CD14-positive monocyte (primary cell): ENCODE measurements around the gene TFPI2. TPM values are rescaled to one million over a fixed set of nuclear protein-coding genes. Genes with fewer than 3 reads are reported as not detected.

ENCODE experiments used
- DNase-seq, 3 donors: peaks; one replicate each; pipeline ENCODE4 v3.0.0-alpha.2; 2011 to 2022
- H2AFZ ChIP-seq: 2 replicates; pipeline ENCODE4 v1.6.0; 2012; ENCODE audit warnings: mild to moderate bottlenecking, low read depth, low read length, inconsistent platforms; ENCODE audit not compliant: insufficient read depth, poor library complexity, severe bottlenecking
- H3K27ac ChIP-seq, 2 donors: 1 replicate in 1 of 2; 2 replicates in 1 of 2; pipeline ENCODE4 v1.5.1; 2012 to 2013; ENCODE audit warnings: low read length in 2 of 2, control low read depth in 1 of 2, inconsistent platforms in 1 of 2, low read depth in 1 of 2, mild to moderate bottlenecking in 1 of 2
- H3K27me3 ChIP-seq, 2 donors: one replicate each; pipeline versions ENCODE4 v1.6.0 to v1.6.1; 2011 to 2013; ENCODE audit warnings: low read length in 2 of 2; ENCODE audit not compliant: control insufficient read depth in 2 of 2, insufficient read depth in 2 of 2
- H3K36me3 ChIP-seq, 2 donors: replicated peaks in 1 of 2; 1 replicate in 1 of 2; 2 replicates in 1 of 2; pipeline versions ENCODE4 v1.5.1 to v1.6.1; 2012 to 2013; ENCODE audit warnings: low read length in 2 of 2, control low read depth in 1 of 2, inconsistent platforms in 1 of 2, mild to moderate bottlenecking in 1 of 2; ENCODE audit not compliant: insufficient read depth in 2 of 2, control insufficient read depth in 1 of 2
- H3K4me1 ChIP-seq, 2 donors: 1 replicate in 1 of 2; 2 replicates in 1 of 2; pipeline versions ENCODE4 v1.5.1 to v1.6.1; 2012 to 2013; ENCODE audit warnings: low read length in 2 of 2, control low read depth in 1 of 2, inconsistent platforms in 1 of 2, mild to moderate bottlenecking in 1 of 2, moderate library complexity in 1 of 2; ENCODE audit not compliant: insufficient read depth in 2 of 2, control insufficient read depth in 1 of 2
- H3K4me2 ChIP-seq: replicated peaks from 2 replicates; pipeline ENCODE3; 2012; ENCODE audit warnings: low read length, moderate library complexity, mild to moderate bottlenecking; ENCODE audit not compliant: poor library complexity, severe bottlenecking; ENCODE audit errors: extremely low read depth
- H3K4me3 ChIP-seq, 3 experiments: fragments of 200-600 bp in 1 of 3; sonication (generic) in 1 of 3; replicated peaks in 1 of 3; 1 replicate in 2 of 3; 2 replicates in 1 of 3; pipeline ENCODE4 v1.5.1; 2011 to 2013; ENCODE audit warnings: low read length in 3 of 3, mild to moderate bottlenecking in 3 of 3, control low read depth in 2 of 3, low read depth in 2 of 3, inconsistent platforms in 1 of 3, moderate library complexity in 1 of 3
- H3K79me2 ChIP-seq: 2 replicates; pipeline ENCODE4 v1.6.0; 2012; ENCODE audit warnings: mild to moderate bottlenecking, control low read depth, inconsistent platforms, low read length, moderate library complexity; ENCODE audit not compliant: insufficient read depth
- H3K9ac ChIP-seq: 2 replicates; pipeline ENCODE4 v1.6.0; 2017; ENCODE audit warnings: low read length, mild to moderate bottlenecking; ENCODE audit not compliant: insufficient read depth, poor library complexity, severe bottlenecking
- H3K9me3 ChIP-seq, 2 donors: replicated peaks in 1 of 2; 1 replicate in 1 of 2; 2 replicates in 1 of 2; pipeline versions ENCODE4 v1.5.1 to v1.6.1; 2012 to 2013; ENCODE audit warnings: low read length in 2 of 2, control low read depth in 1 of 2; ENCODE audit not compliant: control insufficient read depth in 1 of 2, insufficient read depth in 1 of 2
- H4K20me1 ChIP-seq: 2 replicates; pipeline ENCODE4 v1.6.0; 2012; ENCODE audit warnings: mild to moderate bottlenecking, low read length, control low read depth, moderate library complexity; ENCODE audit not compliant: insufficient read depth
- H3K27ac Mint-ChIP-seq, 7 donors: one replicate each; pipeline ENCODE4 v1.8.0; 2020; ENCODE audit warnings: mild to moderate bottlenecking in 7 of 7, mixed read lengths in 7 of 7, moderate library complexity in 6 of 7, inconsistent platforms in 2 of 7
- H3K27me3 Mint-ChIP-seq, 3 donors: one replicate each; pipeline ENCODE4 v1.8.0; 2021 to 2022; ENCODE audit warnings: low read depth in 3 of 3, mild to moderate bottlenecking in 3 of 3, mixed read lengths in 3 of 3, moderate library complexity in 3 of 3, inconsistent platforms in 1 of 3
- H3K36me3 Mint-ChIP-seq, 2 donors: one replicate each; pipeline ENCODE4 v1.8.0; 2020; ENCODE audit warnings: mixed read lengths in 2 of 2, inconsistent platforms in 1 of 2, mild to moderate bottlenecking in 1 of 2
- H3K4me1 Mint-ChIP-seq: one replicate; pipeline ENCODE4 v1.8.0; 2020; ENCODE audit warnings: mild to moderate bottlenecking, mixed read lengths
- H3K4me3 Mint-ChIP-seq, 2 donors: one replicate each; pipeline ENCODE4 v1.8.0; 2020; ENCODE audit warnings: mild to moderate bottlenecking in 2 of 2, mixed read lengths in 2 of 2, moderate library complexity in 1 of 2
- H3K9me3 Mint-ChIP-seq, 7 donors: one replicate each; pipeline ENCODE4 v1.8.0; 2020 to 2022; ENCODE audit warnings: mixed read lengths in 7 of 7, mild to moderate bottlenecking in 6 of 7, moderate library complexity in 6 of 7, inconsistent platforms in 2 of 7
- WGBS: methylation state at CpG from one replicate; pipeline ENCODE4 v1.1.5; 2013; ENCODE audit warnings: missing lambda C conversion rate; ENCODE audit not compliant: insufficient coverage; 5-methylcytosine and 5-hydroxymethylcytosine counted together
- intact Hi-C, 2 donors: fragments of 100-400 bp; cut with micrococcal nuclease; formaldehyde crosslinking; loops; one replicate each; pipeline versions ENCODE4 v1.15.0 to v1.15.1; 2023
- polyA plus RNA-seq, 3 donors: library from polyadenylated mRNA; depleted of rRNA in 1 of 3; unstranded in 2 of 3; stranded (reverse) in 1 of 3; fragments of 300-500 nt in 2 of 3; fragments of >200 nt in 1 of 3; fragmentation: Illumina TruSeq in 2 of 3; gene quantifications; 1 replicate in 2 of 3; 2 replicates in 1 of 3; pipeline ENCODE4 v1.2.3, GENCODE V29; 2012 to 2021
- TF ChIP-seq, protein P1 (sequence below): fragments of 200-600 bp; IDR thresholded peaks from one replicate; pipeline ENCODE4 v1.8.0; 2022; ENCODE audit warnings: antibody characterized with exemption, mild to moderate bottlenecking

Gene TFPI2
- polyA plus RNA-seq, 3 donors, result not detected

DNA sequence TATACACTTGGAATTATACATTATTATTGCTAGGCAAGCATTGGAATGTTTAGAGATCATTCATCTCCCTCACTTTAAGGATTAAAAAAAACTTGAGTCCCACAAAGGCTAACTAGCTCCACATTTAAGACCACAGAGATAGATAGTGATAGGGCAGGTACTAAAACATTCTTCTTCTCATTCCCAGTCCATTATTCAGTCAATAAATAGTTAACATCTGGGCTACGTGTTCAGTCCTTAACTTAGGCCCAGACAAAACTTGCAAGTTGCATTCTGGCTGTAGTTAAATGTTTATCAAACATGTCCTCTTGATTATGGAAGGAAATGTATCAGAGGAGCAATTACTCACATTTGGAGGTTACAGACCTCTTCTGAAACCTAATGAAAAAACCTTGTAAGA is 33.4 kb upstream of the TFPI2 start:
- Histone ChIP-seq H3K4me3 (no peak overlapping the region), H3K9me3 (no peaks in the 10 kb centered on the region), H4K20me1 (no peaks in the 10 kb centered on the region), H3K4me1 (peaks cover 5 to 6% of the 10 kb centered on the region in 2 donors), H3K79me2 (no peaks in the 10 kb centered on the region), H3K27me3 (peaks cover 28% of the 10 kb centered on the region in 2 donors), H2AFZ (no peak overlapping the region), H3K4me2 (no peak overlapping the region), H3K9ac (no peak overlapping the region), H3K27ac (no peak overlapping the region), H3K36me3 (no peaks in the 10 kb centered on the region)
- no peaks in the 10 kb centered on the region for H3K36me3 Mint-ChIP-seq
- peaks cover 18 to 35% (median 27%) of the 10 kb centered on the region in 3 donors for H3K27me3 Mint-ChIP-seq
- intact Hi-C loops, result no loop called here
- TF ChIP-seq, protein P1, sequence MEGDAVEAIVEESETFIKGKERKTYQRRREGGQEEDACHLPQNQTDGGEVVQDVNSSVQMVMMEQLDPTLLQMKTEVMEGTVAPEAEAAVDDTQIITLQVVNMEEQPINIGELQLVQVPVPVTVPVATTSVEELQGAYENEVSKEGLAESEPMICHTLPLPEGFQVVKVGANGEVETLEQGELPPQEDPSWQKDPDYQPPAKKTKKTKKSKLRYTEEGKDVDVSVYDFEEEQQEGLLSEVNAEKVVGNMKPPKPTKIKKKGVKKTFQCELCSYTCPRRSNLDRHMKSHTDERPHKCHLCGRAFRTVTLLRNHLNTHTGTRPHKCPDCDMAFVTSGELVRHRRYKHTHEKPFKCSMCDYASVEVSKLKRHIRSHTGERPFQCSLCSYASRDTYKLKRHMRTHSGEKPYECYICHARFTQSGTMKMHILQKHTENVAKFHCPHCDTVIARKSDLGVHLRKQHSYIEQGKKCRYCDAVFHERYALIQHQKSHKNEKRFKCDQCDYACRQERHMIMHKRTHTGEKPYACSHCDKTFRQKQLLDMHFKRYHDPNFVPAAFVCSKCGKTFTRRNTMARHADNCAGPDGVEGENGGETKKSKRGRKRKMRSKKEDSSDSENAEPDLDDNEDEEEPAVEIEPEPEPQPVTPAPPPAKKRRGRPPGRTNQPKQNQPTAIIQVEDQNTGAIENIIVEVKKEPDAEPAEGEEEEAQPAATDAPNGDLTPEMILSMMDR, result no peak
- H3K4me1 Mint-ChIP-seq, result peaks cover 10% of the 10 kb centered on the region
- peak overlapping the region in 1 of 2 donors; percentile 2 for H3K4me3 Mint-ChIP-seq
- peaks cover 0 to 1% (median 0%) of the 10 kb centered on the region in 7 donors for H3K9me3 Mint-ChIP-seq
- DNase-seq, result no peak
- no peak overlapping the region for H3K27ac Mint-ChIP-seq
- no CpG with 5 or more reads among the region's 1 CpG for WGBS

DNA sequence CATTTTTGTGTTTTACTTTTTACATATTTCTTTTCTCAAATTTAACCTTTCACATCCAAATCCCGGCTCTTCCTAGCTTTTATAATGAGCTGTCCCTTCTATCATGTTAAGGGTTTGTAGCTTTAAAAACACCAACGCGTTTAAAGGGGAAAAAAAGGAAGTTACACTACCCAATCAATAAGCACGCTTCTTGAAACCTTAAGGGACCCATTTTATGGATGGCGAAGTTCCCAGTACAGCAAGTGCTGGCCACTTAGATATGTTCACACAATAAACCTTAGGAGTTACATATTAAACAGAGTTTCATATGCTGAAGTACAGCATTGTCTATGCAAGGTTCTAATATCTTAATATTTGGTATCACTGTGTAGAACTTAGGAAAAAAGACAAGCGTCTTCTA is 32.7 kb upstream of the TFPI2 start:
- no peak overlapping the region for H3K4me2 ChIP-seq
- peaks cover 18 to 35% (median 27%) of the 10 kb centered on the region in 3 donors for H3K27me3 Mint-ChIP-seq

More for the DNA sequence above, 32.7 kb upstream of the TFPI2 start:
- peaks cover 5 to 6% of the 10 kb centered on the region in 2 donors for H3K4me1 ChIP-seq
- no peak overlapping the region for H3K27ac Mint-ChIP-seq
- peaks cover 0 to 1% (median 0%) of the 10 kb centered on the region in 7 donors for H3K9me3 Mint-ChIP-seq
- no peak overlapping the region for H3K27ac ChIP-seq
- no peaks in the 10 kb centered on the region for H3K79me2 ChIP-seq
- peaks cover 10% of the 10 kb centered on the region for H3K4me1 Mint-ChIP-seq
- H3K36me3 ChIP-seq, result no peaks in the 10 kb centered on the region
- H2AFZ ChIP-seq, result no peak overlapping the region
- WGBS, result no CpG with 5 or more reads among the region's 6 CpGs
- H3K27me3 ChIP-seq, result peaks cover 28% of the 10 kb centered on the region in 2 donors
- no peak for DNase-seq
- no peaks in the 10 kb centered on the region for H3K36me3 Mint-ChIP-seq
- no peaks in the 10 kb centered on the region for H3K9me3 ChIP-seq
- H3K4me3 Mint-ChIP-seq, result no peak overlapping the region
- H3K4me3 ChIP-seq, result no peak overlapping the region
- no peaks in the 10 kb centered on the region for H4K20me1 ChIP-seq
- intact Hi-C loops, result no loop called here
- TF ChIP-seq, protein P1, result no peak
- no peak overlapping the region for H3K9ac ChIP-seq
